ENCODE measurements around the gene AKR1C1.

- TF ChIP-seq ZFP30 (CRISPR knock-in tag; IDR thresholded peaks at IDR 0.05) (no peak), ZNF70 (CRISPR knock-in tag; IDR thresholded peaks at IDR 0.05) (no peak), ZFP3 (CRISPR knock-in tag; IDR thresholded peaks at IDR 0.05) (no peak), CSDC2 (CRISPR knock-in tag; IDR thresholded peaks at IDR 0.05) (no peak), PPARA (CRISPR knock-in tag; IDR thresholded peaks at IDR 0.05; ENCODE audit: borderline replicate concordance) (no peak), RARB (CRISPR knock-in tag; IDR thresholded peaks at IDR 0.05) (no peak), CREB5 (CRISPR knock-in tag; IDR thresholded peaks at IDR 0.05; ENCODE audit: low read depth) (no peak), POU6F1 (CRISPR knock-in tag; IDR thresholded peaks at IDR 0.05; ENCODE audit: borderline replicate concordance, low read depth) (no peak), ZC3H10 (CRISPR knock-in tag; IDR thresholded peaks at IDR 0.05) (no peak), ZNF565 (CRISPR knock-in tag; conservative IDR thresholded peaks at IDR 0.05; ENCODE audit: low read depth) (no peak), ESRRG (CRISPR knock-in tag; IDR thresholded peaks at IDR 0.05) (no peak), SNAI2 (CRISPR knock-in tag; IDR thresholded peaks at IDR 0.05) (no peak), ISL1 (CRISPR knock-in tag; IDR thresholded peaks at IDR 0.05) (no peak), PATZ1 (CRISPR knock-in tag; IDR thresholded peaks at IDR 0.05; ENCODE audit: borderline replicate concordance) (no peak)
Measured at GRCh38 chr10:5012595-5012994, 49.4 kb downstream of the AKR1C1 start.
